Natural killer cell (primary cell): Measurements from ENCODE around the gene WFDC9. TPM values are rescaled to one million over a fixed set of nuclear protein-coding genes. Genes with fewer than 3 reads are reported as not detected.
"Not testable (repeated sequence)": the region's sequence is repeated elsewhere in the genome, so short reads cannot be mapped to it uniquely, and the experiment has no call there.

Experiments
- ATAC-seq, 3 donors: fragments of 150-1000 bp in 2 of 3; fragments of 200-7000 bp in 1 of 3; cut with Tn5 transposase; 1 replicate in 1 of 3; 2 replicates in 2 of 3; pipeline ENCODE4 v1.10.0; 2021; ENCODE audit warnings: mild to moderate bottlenecking in 2 of 3, moderate library complexity in 2 of 3
- DNase-seq, 2 donors: peaks; one replicate each; pipeline versions ENCODE4 v3.0.0 to v3.0.0-alpha.2; 2013 to 2021; ENCODE audit warnings: mixed read lengths in 1 of 2
- H3K27ac ChIP-seq: one replicate; pipeline ENCODE4 v1.5.1; 2013; ENCODE audit warnings: mild to moderate bottlenecking, low read length
- H3K27me3 ChIP-seq: one replicate; pipeline ENCODE4 v1.6.1; 2013; ENCODE audit warnings: low read length; ENCODE audit not compliant: control insufficient read depth, insufficient read depth
- H3K36me3 ChIP-seq: one replicate; pipeline ENCODE4 v1.6.1; 2013; ENCODE audit warnings: low read length; ENCODE audit not compliant: control insufficient read depth, insufficient read depth
- H3K4me1 ChIP-seq: one replicate; pipeline ENCODE4 v1.6.1; 2013; ENCODE audit warnings: low read length; ENCODE audit not compliant: control insufficient read depth, insufficient read depth
- H3K4me3 ChIP-seq: one replicate; pipeline ENCODE4 v1.5.1; 2013; ENCODE audit warnings: low read length
- H3K9me3 ChIP-seq: one replicate; pipeline ENCODE4 v1.6.1; 2013; ENCODE audit warnings: low read length; ENCODE audit not compliant: control insufficient read depth, insufficient read depth
- H3K27ac Mint-ChIP-seq, 2 donors: one replicate each; pipeline ENCODE4 v1.8.0; 2022; ENCODE audit warnings: mild to moderate bottlenecking in 2 of 2, mixed read lengths in 2 of 2, moderate library complexity in 1 of 2
- H3K27me3 Mint-ChIP-seq, 2 donors: one replicate each; pipeline ENCODE4 v1.8.0; 2022; ENCODE audit warnings: low read depth in 2 of 2, mixed read lengths in 2 of 2
- H3K36me3 Mint-ChIP-seq: one replicate; pipeline ENCODE4 v1.8.0; 2022; ENCODE audit warnings: mixed read lengths
- H3K4me1 Mint-ChIP-seq, 2 donors: one replicate each; pipeline ENCODE4 v1.8.0; 2022; ENCODE audit warnings: mixed read lengths in 2 of 2
- H3K4me3 Mint-ChIP-seq: one replicate; pipeline ENCODE4 v1.8.0; 2022; ENCODE audit warnings: mild to moderate bottlenecking, moderate library complexity, mixed read lengths
- H3K9me3 Mint-ChIP-seq, 2 donors: one replicate each; pipeline ENCODE4 v1.8.0; 2022; ENCODE audit warnings: mixed read lengths in 2 of 2
- WGBS: methylation state at CpG from one replicate; pipeline ENCODE4 v1.1.7; 2013; ENCODE audit warnings: missing lambda C conversion rate; ENCODE audit not compliant: insufficient coverage; 5-methylcytosine and 5-hydroxymethylcytosine counted together
- intact Hi-C: fragments of 100-400 bp; cut with micrococcal nuclease; formaldehyde crosslinking; loops from one replicate; pipeline ENCODE4 v1.14.2; 2022
- total RNA-seq, 4 donors: library from RNA; stranded (reverse); fragments of 120-200 nt in 1 of 4; gene quantifications; one replicate each; pipeline versions ENCODE4 v1.2.3 to v1.2.4, GENCODE V29; 2013 to 2022
- TF ChIP-seq, protein P1 (sequence below): fragments of 200-600 bp; IDR thresholded peaks from one replicate; pipeline ENCODE4 v1.8.0; 2022; ENCODE audit warnings: antibody characterized with exemption

Gene WFDC9
- not detected for total RNA-seq
- total RNA-seq (2013), result not detected

DNA sequence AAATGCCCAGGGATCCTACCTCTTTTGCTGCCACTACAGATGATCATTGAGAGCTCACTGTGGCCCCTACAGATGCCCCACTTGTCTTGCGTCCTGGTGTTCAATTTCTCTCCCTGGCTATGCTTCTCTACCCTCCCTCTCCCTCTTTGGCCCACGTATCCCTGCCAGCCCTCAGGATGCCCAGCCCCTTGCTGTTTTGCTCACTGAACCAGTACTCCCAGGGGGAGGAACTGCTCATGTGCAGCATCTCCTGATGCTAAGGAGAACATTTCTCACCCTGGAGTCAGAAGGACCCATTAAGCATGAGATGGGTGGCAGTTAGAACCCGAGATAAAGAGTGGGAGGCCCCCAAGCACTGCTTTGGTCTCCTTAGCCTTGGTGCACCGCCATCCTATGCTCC, at the start of gene WFDC9:
TSS of gene WFDC9 (minus strand) at position 101 of the 400 bp plus-strand sequence. CDS start 21,103 bp downstream, outside the sequence.
- no peak for ATAC-seq
- TF ChIP-seq, protein P1, sequence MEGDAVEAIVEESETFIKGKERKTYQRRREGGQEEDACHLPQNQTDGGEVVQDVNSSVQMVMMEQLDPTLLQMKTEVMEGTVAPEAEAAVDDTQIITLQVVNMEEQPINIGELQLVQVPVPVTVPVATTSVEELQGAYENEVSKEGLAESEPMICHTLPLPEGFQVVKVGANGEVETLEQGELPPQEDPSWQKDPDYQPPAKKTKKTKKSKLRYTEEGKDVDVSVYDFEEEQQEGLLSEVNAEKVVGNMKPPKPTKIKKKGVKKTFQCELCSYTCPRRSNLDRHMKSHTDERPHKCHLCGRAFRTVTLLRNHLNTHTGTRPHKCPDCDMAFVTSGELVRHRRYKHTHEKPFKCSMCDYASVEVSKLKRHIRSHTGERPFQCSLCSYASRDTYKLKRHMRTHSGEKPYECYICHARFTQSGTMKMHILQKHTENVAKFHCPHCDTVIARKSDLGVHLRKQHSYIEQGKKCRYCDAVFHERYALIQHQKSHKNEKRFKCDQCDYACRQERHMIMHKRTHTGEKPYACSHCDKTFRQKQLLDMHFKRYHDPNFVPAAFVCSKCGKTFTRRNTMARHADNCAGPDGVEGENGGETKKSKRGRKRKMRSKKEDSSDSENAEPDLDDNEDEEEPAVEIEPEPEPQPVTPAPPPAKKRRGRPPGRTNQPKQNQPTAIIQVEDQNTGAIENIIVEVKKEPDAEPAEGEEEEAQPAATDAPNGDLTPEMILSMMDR, result no peak
- Mint-ChIP-seq H3K27me3 (peaks cover 33 to 54% of the 10 kb centered on the region in 2 donors), H3K9me3 (no peaks in the 10 kb centered on the region), H3K36me3 (no peaks in the 10 kb centered on the region), H3K27ac (no peak within 1 kb of the TSS), H3K4me1 (no peaks in the 10 kb centered on the region), H3K4me3 (no peak within 1 kb of the TSS)
- Histone ChIP-seq H3K27ac (no peak within 1 kb of the TSS), H3K4me1 (no peaks in the 10 kb centered on the region), H3K9me3 (no peaks in the 10 kb centered on the region), H3K27me3 (peaks cover 2% of the 10 kb centered on the region), H3K4me3 (no peak within 1 kb of the TSS), H3K36me3 (no peaks in the 10 kb centered on the region)
- intact Hi-C loops, result no loop called here
- DNase-seq, result no peak
- WGBS, result 73% methylated on average over 3 of the region's 4 CpGs

DNA sequence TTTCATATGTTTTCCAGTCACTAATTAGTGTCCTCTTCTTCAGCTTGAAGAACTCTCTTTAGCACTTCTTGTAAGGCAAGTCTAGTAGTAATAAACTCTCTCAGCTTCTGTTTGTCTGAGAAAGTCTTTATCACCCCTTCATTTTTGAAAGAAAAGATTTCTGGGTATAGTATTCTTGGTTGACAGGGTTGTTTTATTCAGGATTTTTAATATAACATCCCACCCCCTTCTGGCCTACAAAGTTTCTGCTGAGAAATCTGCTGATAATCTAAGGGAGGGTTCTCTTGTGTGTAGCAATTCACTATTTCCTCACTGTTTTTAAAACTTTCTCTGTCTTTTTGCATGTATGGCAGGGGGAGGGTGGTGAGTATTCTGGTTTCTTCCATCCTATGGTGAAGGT, 48.6 kb upstream of the WFDC9 start:
- peaks cover 5 to 30% of the 10 kb centered on the region in 2 donors for H3K27me3 Mint-ChIP-seq
- no peaks in the 10 kb centered on the region for H3K4me1 ChIP-seq
- no peak overlapping the region for H3K4me3 ChIP-seq
- H3K4me1 Mint-ChIP-seq, result no peaks in the 10 kb centered on the region
- TF ChIP-seq, protein P1, result no peak
- peaks cover 20% of the 10 kb centered on the region for H3K9me3 ChIP-seq
- DNase-seq (no peak), ATAC-seq (no peak)
- H3K36me3 Mint-ChIP-seq, result peaks cover 11% of the 10 kb centered on the region
- peaks cover 2% of the 10 kb centered on the region for H3K27me3 ChIP-seq
- H3K9me3 Mint-ChIP-seq, result peaks cover 2 to 5% of the 10 kb centered on the region in 2 donors
- no peaks in the 10 kb centered on the region for H3K36me3 ChIP-seq
- H3K27ac Mint-ChIP-seq, result no peak overlapping the region
- no peak overlapping the region for H3K4me3 Mint-ChIP-seq
- H3K27ac ChIP-seq, result no peak overlapping the region
- intact Hi-C loops, result no loop called here

DNA sequence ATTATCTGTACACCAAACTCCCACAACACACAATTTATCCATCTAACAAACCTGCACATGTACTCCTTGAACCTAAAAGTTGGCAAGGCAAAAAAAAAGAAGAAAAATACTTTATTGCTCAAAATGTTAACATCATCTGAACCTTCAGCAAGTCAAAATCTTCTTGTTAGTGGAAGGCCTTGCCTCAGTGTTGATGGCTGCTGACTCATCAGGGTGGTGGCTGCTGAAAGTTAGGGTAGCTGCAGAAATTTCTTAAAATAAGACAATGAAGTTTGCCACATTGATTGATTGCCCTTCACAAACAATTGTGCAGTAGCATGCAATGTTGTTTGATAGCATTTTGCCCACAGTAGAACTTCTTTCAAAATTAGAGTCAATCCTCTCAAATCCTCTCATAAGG, 41.7 kb upstream of the WFDC9 start:
- no peak overlapping the region for H3K4me3 Mint-ChIP-seq
- H3K9me3 Mint-ChIP-seq, result no peaks in the 10 kb centered on the region
- Histone ChIP-seq H3K27me3 (peaks cover 1% of the 10 kb centered on the region), H3K4me1 (no peaks in the 10 kb centered on the region), H3K36me3 (no peaks in the 10 kb centered on the region), H3K9me3 (no peaks in the 10 kb centered on the region), H3K27ac (no peak overlapping the region), H3K4me3 (no peak overlapping the region)
- no peaks in the 10 kb centered on the region for H3K36me3 Mint-ChIP-seq
- H3K27ac Mint-ChIP-seq, result no peak overlapping the region
- intact Hi-C loops, result no loop called here
- TF ChIP-seq, protein P1, result no peak
- H3K4me1 Mint-ChIP-seq, result no peaks in the 10 kb centered on the region
- no peak for ATAC-seq
- no peak for DNase-seq
- H3K27me3 Mint-ChIP-seq, result peaks cover 22 to 58% of the 10 kb centered on the region in 2 donors

DNA sequence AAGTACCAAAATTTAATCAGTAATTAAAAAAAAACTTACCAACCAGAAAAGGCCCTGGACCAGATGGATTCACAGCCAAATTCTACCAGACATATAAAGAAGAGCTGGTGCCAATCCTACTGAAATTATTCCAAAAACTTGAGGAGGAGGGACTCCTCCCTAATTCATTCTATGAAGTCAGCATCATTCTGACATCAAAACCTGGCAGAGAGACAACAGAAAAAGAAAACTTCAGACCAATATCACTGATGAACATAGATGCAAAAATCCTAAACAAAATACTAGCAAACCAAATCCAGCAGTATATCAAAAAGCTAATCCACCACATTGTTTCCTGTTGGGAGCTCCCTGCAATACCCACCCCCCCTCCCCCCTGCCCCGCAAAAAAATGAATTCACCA, 39.1 kb upstream of the WFDC9 start, which contains the start of gene WFDC11:
TSS of gene WFDC11 (minus strand) at position 101 of the 400 bp plus-strand sequence. CDS start 19,639 bp downstream, outside the sequence.
- no peaks in the 10 kb centered on the region for H3K36me3 ChIP-seq
- no peak within 1 kb of the TSS for H3K27ac ChIP-seq

DNA sequence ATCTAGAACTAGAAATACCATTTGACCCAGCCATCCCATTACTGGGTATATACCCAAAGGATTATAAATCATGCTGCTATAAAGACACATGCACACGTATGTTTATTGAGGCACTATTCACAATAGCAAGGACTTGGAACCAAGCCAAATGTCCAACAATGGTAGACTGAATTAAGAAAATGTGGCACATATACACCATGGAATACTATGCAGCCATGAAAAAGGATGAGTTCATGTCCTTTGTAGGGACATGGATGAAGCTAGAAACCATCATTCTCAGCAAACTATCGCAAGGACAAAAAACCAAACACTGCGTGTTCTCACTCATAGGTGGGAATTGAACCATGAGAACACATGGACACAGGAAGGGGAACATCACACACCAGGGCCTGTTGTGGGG, 26.0 kb upstream of the WFDC9 start:
- H3K36me3 Mint-ChIP-seq, H3K27me3 ChIP-seq, DNase-seq, H3K36me3 ChIP-seq, H3K4me1 Mint-ChIP-seq, H3K9me3 ChIP-seq, ATAC-seq, H3K9me3 Mint-ChIP-seq, intact Hi-C loops, H3K4me3 Mint-ChIP-seq, H3K4me1 ChIP-seq, H3K4me3 ChIP-seq, H3K27ac ChIP-seq, H3K27ac Mint-ChIP-seq: not testable (repeated sequence)
- 100% methylated on average over 1 of the region's 3 CpGs for WGBS
- H3K27me3 Mint-ChIP-seq, result peaks cover 6 to 26% of the 10 kb centered on the region in 2 donors

More for the DNA sequence above, 39.1 kb upstream of the WFDC9 start, which contains the start of gene WFDC11:
- Histone ChIP-seq H3K4me1 (no peaks in the 10 kb centered on the region), H3K27me3 (no peaks in the 10 kb centered on the region), H3K4me3 (no peak within 1 kb of the TSS), H3K9me3 (no peaks in the 10 kb centered on the region)
- DNase-seq (no peak), ATAC-seq (no peak)
- Mint-ChIP-seq H3K9me3 (no peaks in the 10 kb centered on the region), H3K27ac (no peak within 1 kb of the TSS), H3K4me3 (no peak within 1 kb of the TSS), H3K4me1 (no peaks in the 10 kb centered on the region), H3K27me3 (peaks cover 20 to 46% of the 10 kb centered on the region in 2 donors), H3K36me3 (no peaks in the 10 kb centered on the region)
- TF ChIP-seq, protein P1, result no peak
- intact Hi-C loops, result no loop called here
- no CpG with 5 or more reads among the region's 1 CpG for WGBS
